GM18526 (cell line): Measurements from ENCODE around the gene KCNH1.

ENCODE experiments used
- POLR2A ChIP-seq: IDR thresholded peaks from 3 replicates; pipeline ENCODE4 v1.6.1; 2011; ENCODE audit not compliant: insufficient read length; ENCODE audit errors: extremely low read depth

KCNH1 gene

GRCh38 chr1:210882414-210883221, 251.3 kb downstream of the KCNH1 start:
- TF ChIP-seq POLR2A: no peak

GRCh38 chr1:210878564-210878963, 255.4 kb downstream of the KCNH1 start:
- TF ChIP-seq POLR2A: no peak

GRCh38 chr1:210876275-210876674, 257.7 kb downstream of the KCNH1 start:
- TF ChIP-seq POLR2A: no peak

GRCh38 chr1:210866532-210866931, 267.4 kb downstream of the KCNH1 start:
- TF ChIP-seq POLR2A: no peak

- TF ChIP-seq POLR2A: no peak
Observed at GRCh38 chr1:210857705-210858104, 276.2 kb downstream of the KCNH1 start.

GRCh38 chr1:210857146-210857663, 276.7 kb downstream of the KCNH1 start:
- TF ChIP-seq POLR2A: no peak

- TF ChIP-seq POLR2A: no peak
Observed at GRCh38 chr1:210855440-210855839, 278.5 kb downstream of the KCNH1 start.

GRCh38 chr1:210853276-210853675, 280.7 kb downstream of the KCNH1 start:
- no peak for TF ChIP-seq POLR2A

- TF ChIP-seq POLR2A: no peak
Observed at GRCh38 chr1:210850556-210850955, 283.4 kb downstream of the KCNH1 start.

GRCh38 chr1:210848474-210848873, 285.5 kb downstream of the KCNH1 start:
- TF ChIP-seq POLR2A: no peak

GRCh38 chr1:210841926-210842625, 291.9 kb downstream of the KCNH1 start:
- TF ChIP-seq POLR2A: no peak

- no peak for TF ChIP-seq POLR2A
Observed at GRCh38 chr1:210830034-210831028, 303.6 kb downstream of the KCNH1 start.

GRCh38 chr1:210828996-210829596, 304.9 kb downstream of the KCNH1 start:
- no peak for TF ChIP-seq POLR2A

- TF ChIP-seq POLR2A: no peak
Observed at GRCh38 chr1:210827481-210827880, 306.5 kb downstream of the KCNH1 start.

GRCh38 chr1:210826686-210827085, 307.3 kb downstream of the KCNH1 start:
- no peak for TF ChIP-seq POLR2A
